ENCODE data around the gene PTPRC.

- TF ChIP-seq ZNF274 (IDR thresholded peaks at IDR 0.05; ENCODE audit: low read depth, low read length) (no peak), SUZ12 (IDR thresholded peaks at IDR 0.05; ENCODE audit: extremely low read depth, insufficient read depth, insufficient read length) (no peak)
Observed at GRCh38 chr1:198764748-198765147, 125.9 kb downstream of the PTPRC start.
